B cell (primary cell): Measurements from ENCODE around the gene ZNF732.

Experiments
- CTCF ChIP-seq: fragments of 200-600 bp; IDR thresholded peaks from one replicate; pipeline ENCODE4 v1.8.0; 2022; ENCODE audit warnings: antibody characterized with exemption, mild to moderate bottlenecking
- EZH2 ChIP-seq: IDR thresholded peaks from 2 replicates; pipeline ENCODE4 v1.6.1; 2012; ENCODE audit warnings: borderline replicate concordance, low read depth, mild to moderate bottlenecking, moderate library complexity, low read length; ENCODE audit not compliant: insufficient read depth, poor library complexity, severe bottlenecking

GRCh38 chr4:271492-272103 is 33.7 kb downstream of the ZNF732 start:
- TF ChIP-seq CTCF (no peak), EZH2 (no peak)
